Measurements from ENCODE around the gene RNF130. TPM values are rescaled to one million over a fixed set of nuclear protein-coding genes. Genes with fewer than 3 reads are reported as not detected.

Gene RNF130
- total and polyA plus RNA-seq, 9 of the 15 experiments (the other 6 are each of a cell fraction or from before 2014, with no cell fraction given) = 5.8 to 39.4 (median 27.1) TPM

DNA sequence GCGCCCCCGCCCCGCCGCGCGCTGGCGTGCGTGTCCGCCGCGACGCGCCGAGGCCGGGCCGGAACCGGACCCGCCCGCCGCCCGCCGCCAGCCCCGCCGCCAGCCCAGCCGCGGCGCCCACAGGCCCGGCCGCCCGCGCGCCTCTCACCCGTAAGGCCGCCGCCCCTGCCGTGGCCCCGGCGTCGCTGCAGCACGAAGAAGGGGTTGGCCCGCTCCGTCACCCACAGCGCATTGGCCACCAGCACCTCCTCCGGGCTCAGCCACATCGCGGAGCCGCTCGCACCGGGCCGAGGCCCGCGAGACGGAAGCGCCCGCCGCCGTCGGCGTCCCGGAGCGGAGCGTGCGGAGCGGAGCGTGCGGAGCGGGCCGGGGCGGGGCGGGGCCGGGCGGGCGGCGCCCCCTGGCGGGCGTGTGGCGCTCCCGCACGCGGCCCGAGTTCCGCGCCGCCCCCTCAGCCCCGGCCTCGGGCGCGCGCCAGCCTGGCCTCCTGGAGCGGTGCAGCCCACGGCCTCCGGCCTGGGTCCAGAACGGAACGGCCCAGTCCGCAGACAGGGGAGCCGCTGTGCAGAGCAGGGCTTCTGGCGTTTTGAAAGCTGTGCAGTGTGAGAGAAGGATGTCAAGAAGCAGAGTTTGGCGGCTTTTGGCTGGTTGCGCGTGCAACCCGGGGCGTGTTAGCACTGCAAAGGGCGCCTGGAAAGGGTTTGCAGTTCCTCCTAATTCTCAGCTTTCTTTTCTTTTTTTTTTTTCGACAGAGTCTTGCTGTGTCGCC is 163.8 kb downstream of the RNF130 start, which contains the start of gene TBC1D9B (continued):
- TF ChIP-seq, protein P1, sequence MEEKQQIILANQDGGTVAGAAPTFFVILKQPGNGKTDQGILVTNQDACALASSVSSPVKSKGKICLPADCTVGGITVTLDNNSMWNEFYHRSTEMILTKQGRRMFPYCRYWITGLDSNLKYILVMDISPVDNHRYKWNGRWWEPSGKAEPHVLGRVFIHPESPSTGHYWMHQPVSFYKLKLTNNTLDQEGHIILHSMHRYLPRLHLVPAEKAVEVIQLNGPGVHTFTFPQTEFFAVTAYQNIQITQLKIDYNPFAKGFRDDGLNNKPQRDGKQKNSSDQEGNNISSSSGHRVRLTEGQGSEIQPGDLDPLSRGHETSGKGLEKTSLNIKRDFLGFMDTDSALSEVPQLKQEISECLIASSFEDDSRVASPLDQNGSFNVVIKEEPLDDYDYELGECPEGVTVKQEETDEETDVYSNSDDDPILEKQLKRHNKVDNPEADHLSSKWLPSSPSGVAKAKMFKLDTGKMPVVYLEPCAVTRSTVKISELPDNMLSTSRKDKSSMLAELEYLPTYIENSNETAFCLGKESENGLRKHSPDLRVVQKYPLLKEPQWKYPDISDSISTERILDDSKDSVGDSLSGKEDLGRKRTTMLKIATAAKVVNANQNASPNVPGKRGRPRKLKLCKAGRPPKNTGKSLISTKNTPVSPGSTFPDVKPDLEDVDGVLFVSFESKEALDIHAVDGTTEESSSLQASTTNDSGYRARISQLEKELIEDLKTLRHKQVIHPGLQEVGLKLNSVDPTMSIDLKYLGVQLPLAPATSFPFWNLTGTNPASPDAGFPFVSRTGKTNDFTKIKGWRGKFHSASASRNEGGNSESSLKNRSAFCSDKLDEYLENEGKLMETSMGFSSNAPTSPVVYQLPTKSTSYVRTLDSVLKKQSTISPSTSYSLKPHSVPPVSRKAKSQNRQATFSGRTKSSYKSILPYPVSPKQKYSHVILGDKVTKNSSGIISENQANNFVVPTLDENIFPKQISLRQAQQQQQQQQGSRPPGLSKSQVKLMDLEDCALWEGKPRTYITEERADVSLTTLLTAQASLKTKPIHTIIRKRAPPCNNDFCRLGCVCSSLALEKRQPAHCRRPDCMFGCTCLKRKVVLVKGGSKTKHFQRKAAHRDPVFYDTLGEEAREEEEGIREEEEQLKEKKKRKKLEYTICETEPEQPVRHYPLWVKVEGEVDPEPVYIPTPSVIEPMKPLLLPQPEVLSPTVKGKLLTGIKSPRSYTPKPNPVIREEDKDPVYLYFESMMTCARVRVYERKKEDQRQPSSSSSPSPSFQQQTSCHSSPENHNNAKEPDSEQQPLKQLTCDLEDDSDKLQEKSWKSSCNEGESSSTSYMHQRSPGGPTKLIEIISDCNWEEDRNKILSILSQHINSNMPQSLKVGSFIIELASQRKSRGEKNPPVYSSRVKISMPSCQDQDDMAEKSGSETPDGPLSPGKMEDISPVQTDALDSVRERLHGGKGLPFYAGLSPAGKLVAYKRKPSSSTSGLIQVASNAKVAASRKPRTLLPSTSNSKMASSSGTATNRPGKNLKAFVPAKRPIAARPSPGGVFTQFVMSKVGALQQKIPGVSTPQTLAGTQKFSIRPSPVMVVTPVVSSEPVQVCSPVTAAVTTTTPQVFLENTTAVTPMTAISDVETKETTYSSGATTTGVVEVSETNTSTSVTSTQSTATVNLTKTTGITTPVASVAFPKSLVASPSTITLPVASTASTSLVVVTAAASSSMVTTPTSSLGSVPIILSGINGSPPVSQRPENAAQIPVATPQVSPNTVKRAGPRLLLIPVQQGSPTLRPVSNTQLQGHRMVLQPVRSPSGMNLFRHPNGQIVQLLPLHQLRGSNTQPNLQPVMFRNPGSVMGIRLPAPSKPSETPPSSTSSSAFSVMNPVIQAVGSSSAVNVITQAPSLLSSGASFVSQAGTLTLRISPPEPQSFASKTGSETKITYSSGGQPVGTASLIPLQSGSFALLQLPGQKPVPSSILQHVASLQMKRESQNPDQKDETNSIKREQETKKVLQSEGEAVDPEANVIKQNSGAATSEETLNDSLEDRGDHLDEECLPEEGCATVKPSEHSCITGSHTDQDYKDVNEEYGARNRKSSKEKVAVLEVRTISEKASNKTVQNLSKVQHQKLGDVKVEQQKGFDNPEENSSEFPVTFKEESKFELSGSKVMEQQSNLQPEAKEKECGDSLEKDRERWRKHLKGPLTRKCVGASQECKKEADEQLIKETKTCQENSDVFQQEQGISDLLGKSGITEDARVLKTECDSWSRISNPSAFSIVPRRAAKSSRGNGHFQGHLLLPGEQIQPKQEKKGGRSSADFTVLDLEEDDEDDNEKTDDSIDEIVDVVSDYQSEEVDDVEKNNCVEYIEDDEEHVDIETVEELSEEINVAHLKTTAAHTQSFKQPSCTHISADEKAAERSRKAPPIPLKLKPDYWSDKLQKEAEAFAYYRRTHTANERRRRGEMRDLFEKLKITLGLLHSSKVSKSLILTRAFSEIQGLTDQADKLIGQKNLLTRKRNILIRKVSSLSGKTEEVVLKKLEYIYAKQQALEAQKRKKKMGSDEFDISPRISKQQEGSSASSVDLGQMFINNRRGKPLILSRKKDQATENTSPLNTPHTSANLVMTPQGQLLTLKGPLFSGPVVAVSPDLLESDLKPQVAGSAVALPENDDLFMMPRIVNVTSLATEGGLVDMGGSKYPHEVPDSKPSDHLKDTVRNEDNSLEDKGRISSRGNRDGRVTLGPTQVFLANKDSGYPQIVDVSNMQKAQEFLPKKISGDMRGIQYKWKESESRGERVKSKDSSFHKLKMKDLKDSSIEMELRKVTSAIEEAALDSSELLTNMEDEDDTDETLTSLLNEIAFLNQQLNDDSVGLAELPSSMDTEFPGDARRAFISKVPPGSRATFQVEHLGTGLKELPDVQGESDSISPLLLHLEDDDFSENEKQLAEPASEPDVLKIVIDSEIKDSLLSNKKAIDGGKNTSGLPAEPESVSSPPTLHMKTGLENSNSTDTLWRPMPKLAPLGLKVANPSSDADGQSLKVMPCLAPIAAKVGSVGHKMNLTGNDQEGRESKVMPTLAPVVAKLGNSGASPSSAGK (IDR thresholded peaks at IDR 0.05) = peak; percentile 34; the same call in 1 of the 2 replicates
- TF ChIP-seq ETV5 (CRISPR knock-in tag; IDR thresholded peaks at IDR 0.05; ENCODE audit: low read depth) (peak; percentile 46; the same call in 1 of the 2 replicates), BCL6 (CRISPR knock-in tag; IDR thresholded peaks at IDR 0.05) (no peak), HCFC1 (IDR thresholded peaks at IDR 0.05; ENCODE audit: low read depth, low read length) (no peak; the same call in 1 of the 2 replicates), LARP7 (IDR thresholded peaks at IDR 0.05) (no peak), NR4A1 (CRISPR knock-in tag; IDR thresholded peaks at IDR 0.05) (no peak), NR4A1 (tag; IDR thresholded peaks at IDR 0.05) (no peak), ZFP30 (CRISPR knock-in tag; IDR thresholded peaks at IDR 0.05; ENCODE audit: borderline replicate concordance) (no peak), YBX1 (IDR thresholded peaks at IDR 0.05) (no peak)
- TF ChIP-seq, protein P2, sequence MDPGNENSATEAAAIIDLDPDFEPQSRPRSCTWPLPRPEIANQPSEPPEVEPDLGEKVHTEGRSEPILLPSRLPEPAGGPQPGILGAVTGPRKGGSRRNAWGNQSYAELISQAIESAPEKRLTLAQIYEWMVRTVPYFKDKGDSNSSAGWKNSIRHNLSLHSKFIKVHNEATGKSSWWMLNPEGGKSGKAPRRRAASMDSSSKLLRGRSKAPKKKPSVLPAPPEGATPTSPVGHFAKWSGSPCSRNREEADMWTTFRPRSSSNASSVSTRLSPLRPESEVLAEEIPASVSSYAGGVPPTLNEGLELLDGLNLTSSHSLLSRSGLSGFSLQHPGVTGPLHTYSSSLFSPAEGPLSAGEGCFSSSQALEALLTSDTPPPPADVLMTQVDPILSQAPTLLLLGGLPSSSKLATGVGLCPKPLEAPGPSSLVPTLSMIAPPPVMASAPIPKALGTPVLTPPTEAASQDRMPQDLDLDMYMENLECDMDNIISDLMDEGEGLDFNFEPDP (CRISPR knock-in tag; IDR thresholded peaks at IDR 0.05) = no peak
- TF ChIP-seq, protein P3, sequence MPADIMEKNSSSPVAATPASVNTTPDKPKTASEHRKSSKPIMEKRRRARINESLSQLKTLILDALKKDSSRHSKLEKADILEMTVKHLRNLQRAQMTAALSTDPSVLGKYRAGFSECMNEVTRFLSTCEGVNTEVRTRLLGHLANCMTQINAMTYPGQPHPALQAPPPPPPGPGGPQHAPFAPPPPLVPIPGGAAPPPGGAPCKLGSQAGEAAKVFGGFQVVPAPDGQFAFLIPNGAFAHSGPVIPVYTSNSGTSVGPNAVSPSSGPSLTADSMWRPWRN (IDR thresholded peaks at IDR 0.05; ENCODE audit: low read depth) = no peak
- TF ChIP-seq, protein P4, sequence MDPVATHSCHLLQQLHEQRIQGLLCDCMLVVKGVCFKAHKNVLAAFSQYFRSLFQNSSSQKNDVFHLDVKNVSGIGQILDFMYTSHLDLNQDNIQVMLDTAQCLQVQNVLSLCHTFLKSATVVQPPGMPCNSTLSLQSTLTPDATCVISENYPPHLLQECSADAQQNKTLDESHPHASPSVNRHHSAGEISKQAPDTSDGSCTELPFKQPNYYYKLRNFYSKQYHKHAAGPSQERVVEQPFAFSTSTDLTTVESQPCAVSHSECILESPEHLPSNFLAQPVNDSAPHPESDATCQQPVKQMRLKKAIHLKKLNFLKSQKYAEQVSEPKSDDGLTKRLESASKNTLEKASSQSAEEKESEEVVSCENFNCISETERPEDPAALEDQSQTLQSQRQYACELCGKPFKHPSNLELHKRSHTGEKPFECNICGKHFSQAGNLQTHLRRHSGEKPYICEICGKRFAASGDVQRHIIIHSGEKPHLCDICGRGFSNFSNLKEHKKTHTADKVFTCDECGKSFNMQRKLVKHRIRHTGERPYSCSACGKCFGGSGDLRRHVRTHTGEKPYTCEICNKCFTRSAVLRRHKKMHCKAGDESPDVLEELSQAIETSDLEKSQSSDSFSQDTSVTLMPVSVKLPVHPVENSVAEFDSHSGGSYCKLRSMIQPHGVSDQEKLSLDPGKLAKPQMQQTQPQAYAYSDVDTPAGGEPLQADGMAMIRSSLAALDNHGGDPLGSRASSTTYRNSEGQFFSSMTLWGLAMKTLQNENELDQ (CRISPR knock-in tag; IDR thresholded peaks at IDR 0.05; ENCODE audit: borderline replicate concordance) = no peak
